OCI-LY3 (cell line): Measurements from ENCODE around the gene SLC25A44.

ENCODE experiments used
- H2AFZ ChIP-seq: fragments of 200-600, 300-600 bp; shearing (Covaris generic); 2 replicates; pipeline ENCODE4 v1.6.0; 2014; ENCODE audit warnings: antibody characterized with exemption, low read depth, low read length
- H3K27ac ChIP-seq: fragments of 200-600, 300-600 bp; sonication (generic); 2 replicates; pipeline ENCODE4 v1.5.1; 2014; ENCODE audit warnings: mild to moderate bottlenecking, low read length, moderate library complexity, mixed read lengths
- H3K27me3 ChIP-seq: fragments of 200-600, 300-600 bp; sonication (generic); 2 replicates; pipeline ENCODE4 v1.6.1; 2014; ENCODE audit warnings: low read depth, low read length, mixed read lengths
- H3K36me3 ChIP-seq: fragments of 200-600, 300-600 bp; sonication (generic); replicated peaks from 2 replicates; pipeline ENCODE3; 2014; ENCODE audit warnings: low read depth, low read length, mixed read lengths
- H3K4me1 ChIP-seq: fragments of 300-600, 200-600 bp; sonication (generic); 2 replicates; pipeline ENCODE4 v1.6.1; 2014; ENCODE audit warnings: low read length, mixed read lengths
- H3K4me2 ChIP-seq: fragments of 200-600, 300-600 bp; sonication (generic); 2 replicates; pipeline ENCODE4 v1.6.1; 2014; ENCODE audit warnings: low read length, mixed read lengths
- H3K4me3 ChIP-seq: fragments of 300-600, 200-600 bp; sonication (generic); 2 replicates; pipeline ENCODE4 v1.5.1; 2014; ENCODE audit warnings: antibody characterized with exemption, mild to moderate bottlenecking, low read length, moderate library complexity
- H3K79me2 ChIP-seq: fragments of 300-600, 200-600 bp; shearing (Covaris generic); 2 replicates; pipeline ENCODE4 v1.6.1; 2014; ENCODE audit warnings: mild to moderate bottlenecking, low read length, mixed read lengths
- H3K9ac ChIP-seq: fragments of 300-600, 200-600 bp; shearing (Covaris generic); 2 replicates; pipeline ENCODE4 v1.6.0; 2014; ENCODE audit warnings: mild to moderate bottlenecking, low read length, moderate library complexity
- H3K9me3 ChIP-seq: fragments of 200-600, 300-600 bp; shearing (Covaris generic); 2 replicates; pipeline ENCODE4 v1.6.1; 2014; ENCODE audit warnings: low read length, mixed read lengths; ENCODE audit not compliant: insufficient read depth
- H4K20me1 ChIP-seq: fragments of 200-600, 300-600 bp; sonication (generic); 2 replicates; pipeline ENCODE4 v1.6.1; 2016; ENCODE audit warnings: low read length, mixed read lengths; ENCODE audit not compliant: insufficient read depth
- EZH2phosphoT487 ChIP-seq: fragments of 200-600 bp; shearing (Covaris generic); IDR thresholded peaks from 2 replicates; pipeline ENCODE4 v1.6.1; 2018; ENCODE audit warnings: antibody characterized with exemption, mixed run types, low read depth
- TF ChIP-seq, protein P1 (sequence below): fragments of 200-600, 300-600 bp; sonication (generic); IDR thresholded peaks from 2 replicates; pipeline ENCODE4 v1.5.1; 2014; ENCODE audit warnings: antibody characterized with exemption, low read length, low read depth

SLC25A44 gene

DNA sequence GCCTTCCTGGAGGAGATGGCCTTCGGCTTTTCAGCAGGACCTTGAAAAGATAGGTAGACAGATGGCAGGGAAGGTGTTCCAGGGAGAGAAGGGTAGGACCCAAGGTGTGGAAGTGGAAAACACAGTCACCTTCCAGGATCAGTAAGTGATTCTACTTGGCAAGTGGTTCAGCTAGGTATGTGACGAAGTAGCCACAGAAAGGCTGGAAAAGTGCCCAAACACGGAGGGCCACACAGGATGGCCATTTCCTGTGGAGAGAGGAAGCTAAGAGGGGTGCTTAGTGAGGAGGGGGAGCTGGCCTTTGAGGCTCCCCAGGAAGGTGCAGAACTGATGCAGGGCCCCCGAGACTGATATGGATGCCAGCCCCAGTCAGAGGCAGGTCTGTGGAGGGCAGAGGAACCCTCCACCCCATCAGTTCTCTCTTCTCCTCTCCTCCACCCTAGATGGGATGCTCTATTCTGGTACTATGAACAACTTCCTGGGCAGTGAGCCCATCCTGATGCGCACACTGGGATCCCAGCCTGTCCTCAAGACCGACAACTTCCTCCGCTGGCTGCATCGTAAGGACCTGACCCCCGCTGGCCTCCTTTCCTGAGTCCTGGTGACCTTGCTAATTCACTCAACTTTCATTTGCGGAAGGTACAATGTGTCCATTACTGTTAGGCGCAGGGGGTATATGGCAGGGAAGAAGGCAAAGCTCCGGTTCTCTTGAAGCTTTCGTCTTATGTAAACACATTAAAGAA, 33.7 kb upstream of the SLC25A44 start:
- TF ChIP-seq, protein P1, sequence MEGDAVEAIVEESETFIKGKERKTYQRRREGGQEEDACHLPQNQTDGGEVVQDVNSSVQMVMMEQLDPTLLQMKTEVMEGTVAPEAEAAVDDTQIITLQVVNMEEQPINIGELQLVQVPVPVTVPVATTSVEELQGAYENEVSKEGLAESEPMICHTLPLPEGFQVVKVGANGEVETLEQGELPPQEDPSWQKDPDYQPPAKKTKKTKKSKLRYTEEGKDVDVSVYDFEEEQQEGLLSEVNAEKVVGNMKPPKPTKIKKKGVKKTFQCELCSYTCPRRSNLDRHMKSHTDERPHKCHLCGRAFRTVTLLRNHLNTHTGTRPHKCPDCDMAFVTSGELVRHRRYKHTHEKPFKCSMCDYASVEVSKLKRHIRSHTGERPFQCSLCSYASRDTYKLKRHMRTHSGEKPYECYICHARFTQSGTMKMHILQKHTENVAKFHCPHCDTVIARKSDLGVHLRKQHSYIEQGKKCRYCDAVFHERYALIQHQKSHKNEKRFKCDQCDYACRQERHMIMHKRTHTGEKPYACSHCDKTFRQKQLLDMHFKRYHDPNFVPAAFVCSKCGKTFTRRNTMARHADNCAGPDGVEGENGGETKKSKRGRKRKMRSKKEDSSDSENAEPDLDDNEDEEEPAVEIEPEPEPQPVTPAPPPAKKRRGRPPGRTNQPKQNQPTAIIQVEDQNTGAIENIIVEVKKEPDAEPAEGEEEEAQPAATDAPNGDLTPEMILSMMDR = no peak
- Histone ChIP-seq H3K4me2 (no peak overlapping the region), H3K9me3 (no peaks in the 10 kb centered on the region), H3K27me3 (no peaks in the 10 kb centered on the region), H4K20me1 (no peaks in the 10 kb centered on the region), H3K79me2 (no peaks in the 10 kb centered on the region), H2AFZ (no peak overlapping the region), H3K4me3 (no peak overlapping the region), H3K36me3 (peaks cover 13% of the 10 kb centered on the region), H3K27ac (no peak overlapping the region), H3K9ac (no peak overlapping the region), H3K4me1 (peaks cover 23% of the 10 kb centered on the region)

DNA sequence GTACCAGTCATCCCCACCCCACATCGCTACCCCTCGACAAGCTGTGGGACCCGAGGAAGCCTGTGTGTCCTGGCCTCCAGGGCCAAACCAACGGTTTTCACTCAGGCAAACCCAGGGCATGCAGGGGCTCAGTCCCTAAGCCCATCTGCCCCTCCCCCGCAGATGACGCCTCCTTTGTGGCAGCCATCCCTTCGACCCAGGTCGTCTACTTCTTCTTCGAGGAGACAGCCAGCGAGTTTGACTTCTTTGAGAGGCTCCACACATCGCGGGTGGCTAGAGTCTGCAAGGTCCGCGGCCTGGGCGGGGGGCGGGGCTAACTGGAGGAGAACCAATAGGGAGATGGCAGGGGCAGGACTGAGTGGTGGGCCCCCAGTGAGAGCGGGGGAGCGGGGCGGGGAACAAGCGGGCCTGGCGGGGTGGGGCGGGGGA, 33.1 kb upstream of the SLC25A44 start:
- Histone ChIP-seq H3K79me2 (no peaks in the 10 kb centered on the region), H3K4me1 (peaks cover 20% of the 10 kb centered on the region), H3K27ac (no peak overlapping the region), H4K20me1 (no peaks in the 10 kb centered on the region), H3K4me2 (no peak overlapping the region), H3K36me3 (peaks cover 18% of the 10 kb centered on the region), H3K9me3 (no peaks in the 10 kb centered on the region), H2AFZ (no peak overlapping the region), H3K27me3 (no peaks in the 10 kb centered on the region), H3K9ac (no peak overlapping the region), H3K4me3 (no peak overlapping the region)
- no peak for TF ChIP-seq EZH2phosphoT487
- TF ChIP-seq, protein P1 = no peak

- H3K4me1 ChIP-seq = peaks cover 10% of the 10 kb centered on the region; the same call in 1 of the 2 replicates
- H3K27me3 ChIP-seq = no peaks in the 10 kb centered on the region
- H3K36me3 ChIP-seq = peaks cover 18% of the 10 kb centered on the region
- no peak overlapping the region for H3K9ac ChIP-seq
- no peaks in the 10 kb centered on the region for H3K79me2 ChIP-seq
- no peaks in the 10 kb centered on the region for H4K20me1 ChIP-seq
- no peak overlapping the region for H3K4me3 ChIP-seq
- H3K4me2 ChIP-seq = no peak overlapping the region
- no peaks in the 10 kb centered on the region for H3K9me3 ChIP-seq
- no peak overlapping the region for H3K27ac ChIP-seq
- TF ChIP-seq EZH2phosphoT487 = no peak
- TF ChIP-seq, protein P1 = no peak
- no peak overlapping the region for H2AFZ ChIP-seq
Measured at GRCh38 chr1:156162430-156163037, 31.4 kb upstream of the SLC25A44 start.

DNA sequence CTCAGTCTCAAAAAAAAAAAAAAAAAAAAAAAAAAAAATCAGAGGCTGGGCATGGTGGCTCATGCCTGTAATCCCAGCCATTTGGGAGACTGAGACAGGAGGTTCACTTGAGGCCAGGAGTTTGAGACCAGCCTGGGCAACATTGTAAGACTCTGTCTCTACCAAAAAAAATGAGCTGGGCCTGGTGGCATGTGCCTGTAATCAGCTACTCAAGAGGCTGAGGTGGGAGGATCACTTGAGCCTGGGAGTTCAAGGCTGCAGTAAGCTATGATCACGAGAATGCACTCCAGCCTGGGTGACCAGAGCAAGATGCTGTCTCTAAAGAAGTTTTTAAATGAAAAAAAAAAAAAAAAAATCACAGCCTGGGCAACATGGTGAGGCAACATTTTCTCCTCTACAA, 30.2 kb upstream of the SLC25A44 start:
- Histone ChIP-seq H3K9me3 (no peaks in the 10 kb centered on the region), H3K36me3 (peaks cover 18% of the 10 kb centered on the region), H3K79me2 (no peaks in the 10 kb centered on the region), H3K4me3 (no peak overlapping the region), H3K27ac (no peak overlapping the region), H2AFZ (no peak overlapping the region), H4K20me1 (no peaks in the 10 kb centered on the region), H3K4me1 (peaks cover 5% of the 10 kb centered on the region; the same call in 1 of the 2 replicates), H3K9ac (no peak overlapping the region), H3K4me2 (no peak overlapping the region), H3K27me3 (no peaks in the 10 kb centered on the region)
- no peak for TF ChIP-seq EZH2phosphoT487
- TF ChIP-seq, protein P1 = no peak
